Measurements from ENCODE around the gene LIPK. TPM values are rescaled to one million over a fixed set of nuclear protein-coding genes. Genes with fewer than 3 reads are reported as not detected.

Gene LIPK
- total RNA-seq, 1 experiment from 2014 or later: not detected

DNA sequence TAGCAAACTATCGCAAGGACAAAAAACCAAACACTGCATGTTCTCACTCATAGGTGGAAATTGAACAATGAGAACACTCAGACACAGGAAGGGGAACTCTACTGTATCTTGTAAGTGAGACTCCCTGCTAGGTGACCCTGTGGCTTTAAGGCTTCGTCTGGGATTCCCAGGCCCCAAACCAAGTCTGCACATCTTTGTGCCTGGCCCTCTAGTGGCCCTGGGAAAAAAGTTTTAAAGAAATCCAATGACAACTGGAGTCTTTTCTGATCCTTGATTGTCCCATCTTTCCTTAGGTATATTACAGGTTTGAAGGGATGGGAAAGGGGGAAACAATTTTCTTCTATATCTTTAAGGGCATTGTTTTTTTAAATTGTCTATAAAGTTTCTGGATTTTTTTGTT is 85.9 kb downstream of the LIPK start (continued):
- TF ChIP-seq, protein P1, sequence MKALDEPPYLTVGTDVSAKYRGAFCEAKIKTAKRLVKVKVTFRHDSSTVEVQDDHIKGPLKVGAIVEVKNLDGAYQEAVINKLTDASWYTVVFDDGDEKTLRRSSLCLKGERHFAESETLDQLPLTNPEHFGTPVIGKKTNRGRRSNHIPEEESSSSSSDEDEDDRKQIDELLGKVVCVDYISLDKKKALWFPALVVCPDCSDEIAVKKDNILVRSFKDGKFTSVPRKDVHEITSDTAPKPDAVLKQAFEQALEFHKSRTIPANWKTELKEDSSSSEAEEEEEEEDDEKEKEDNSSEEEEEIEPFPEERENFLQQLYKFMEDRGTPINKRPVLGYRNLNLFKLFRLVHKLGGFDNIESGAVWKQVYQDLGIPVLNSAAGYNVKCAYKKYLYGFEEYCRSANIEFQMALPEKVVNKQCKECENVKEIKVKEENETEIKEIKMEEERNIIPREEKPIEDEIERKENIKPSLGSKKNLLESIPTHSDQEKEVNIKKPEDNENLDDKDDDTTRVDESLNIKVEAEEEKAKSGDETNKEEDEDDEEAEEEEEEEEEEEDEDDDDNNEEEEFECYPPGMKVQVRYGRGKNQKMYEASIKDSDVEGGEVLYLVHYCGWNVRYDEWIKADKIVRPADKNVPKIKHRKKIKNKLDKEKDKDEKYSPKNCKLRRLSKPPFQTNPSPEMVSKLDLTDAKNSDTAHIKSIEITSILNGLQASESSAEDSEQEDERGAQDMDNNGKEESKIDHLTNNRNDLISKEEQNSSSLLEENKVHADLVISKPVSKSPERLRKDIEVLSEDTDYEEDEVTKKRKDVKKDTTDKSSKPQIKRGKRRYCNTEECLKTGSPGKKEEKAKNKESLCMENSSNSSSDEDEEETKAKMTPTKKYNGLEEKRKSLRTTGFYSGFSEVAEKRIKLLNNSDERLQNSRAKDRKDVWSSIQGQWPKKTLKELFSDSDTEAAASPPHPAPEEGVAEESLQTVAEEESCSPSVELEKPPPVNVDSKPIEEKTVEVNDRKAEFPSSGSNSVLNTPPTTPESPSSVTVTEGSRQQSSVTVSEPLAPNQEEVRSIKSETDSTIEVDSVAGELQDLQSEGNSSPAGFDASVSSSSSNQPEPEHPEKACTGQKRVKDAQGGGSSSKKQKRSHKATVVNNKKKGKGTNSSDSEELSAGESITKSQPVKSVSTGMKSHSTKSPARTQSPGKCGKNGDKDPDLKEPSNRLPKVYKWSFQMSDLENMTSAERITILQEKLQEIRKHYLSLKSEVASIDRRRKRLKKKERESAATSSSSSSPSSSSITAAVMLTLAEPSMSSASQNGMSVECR (CRISPR knock-in tag; IDR thresholded peaks at IDR 0.05; ENCODE audit: borderline replicate concordance): no peak
- no peak for TF ChIP-seq CREB1 (CRISPR knock-in tag; IDR thresholded peaks at IDR 0.05)
- no peak for TF ChIP-seq CREM (CRISPR knock-in tag; IDR thresholded peaks at IDR 0.05)
- TF ChIP-seq, protein P2, sequence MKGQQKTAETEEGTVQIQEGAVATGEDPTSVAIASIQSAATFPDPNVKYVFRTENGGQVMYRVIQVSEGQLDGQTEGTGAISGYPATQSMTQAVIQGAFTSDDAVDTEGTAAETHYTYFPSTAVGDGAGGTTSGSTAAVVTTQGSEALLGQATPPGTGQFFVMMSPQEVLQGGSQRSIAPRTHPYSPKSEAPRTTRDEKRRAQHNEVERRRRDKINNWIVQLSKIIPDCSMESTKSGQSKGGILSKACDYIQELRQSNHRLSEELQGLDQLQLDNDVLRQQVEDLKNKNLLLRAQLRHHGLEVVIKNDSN (CRISPR knock-in tag; IDR thresholded peaks at IDR 0.05): no peak

DNA sequence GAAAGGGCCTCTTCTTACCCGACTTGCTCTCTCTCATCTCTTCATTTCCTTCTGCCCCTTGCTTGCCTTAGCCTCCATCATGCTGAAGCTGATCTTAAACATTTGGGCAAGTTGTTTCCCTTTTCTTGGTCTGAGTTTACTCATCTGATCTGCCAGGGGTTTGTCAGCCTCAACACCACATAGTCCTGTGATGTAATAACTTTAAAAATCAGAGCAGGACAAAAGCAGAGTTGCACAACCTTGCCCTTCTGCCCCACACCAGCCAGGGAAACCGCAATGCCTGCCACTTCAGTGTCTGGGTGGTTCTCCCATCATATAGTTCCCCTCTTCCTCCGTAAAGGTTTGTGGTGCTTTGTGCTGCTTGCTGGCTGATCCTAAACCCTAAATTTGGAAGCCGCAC is 86.6 kb downstream of the LIPK start:
- TF ChIP-seq, protein P3, sequence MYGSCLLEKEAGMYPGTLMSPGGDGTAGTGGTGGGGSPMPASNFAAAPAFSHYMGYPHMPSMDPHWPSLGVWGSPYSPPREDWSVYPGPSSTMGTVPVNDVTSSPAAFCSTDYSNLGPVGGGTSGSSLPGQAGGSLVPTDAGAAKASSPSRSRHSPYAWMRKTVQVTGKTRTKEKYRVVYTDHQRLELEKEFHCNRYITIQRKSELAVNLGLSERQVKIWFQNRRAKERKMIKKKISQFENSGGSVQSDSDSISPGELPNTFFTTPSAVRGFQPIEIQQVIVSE (CRISPR knock-in tag; IDR thresholded peaks at IDR 0.05; ENCODE audit: borderline replicate concordance): no peak
- TF ChIP-seq TP53 (CRISPR knock-in tag; IDR thresholded peaks at IDR 0.05) (no peak), SMAD4 (CRISPR knock-in tag; IDR thresholded peaks at IDR 0.05) (no peak)
- peaks cover 6% of the 10 kb centered on the region; the same call in 1 of the 2 replicates for H3K4me1 Mint-ChIP-seq
- DNase-seq (ENCODE audit: low spot score): no peak
- ATAC-seq: no peak
- POLR2A ChIA-PET: no interaction called here
- no peak overlapping the region for H3K27ac Mint-ChIP-seq
- 0 out of 2 replicates have a peak, but pooled peaks cover under 1% of the 10 kb centered on the region for H3K27me3 Mint-ChIP-seq (ENCODE audit: low read depth)
- H3K4me3 Mint-ChIP-seq: no peak overlapping the region
- 0 out of 2 replicates have a peak, but pooled peaks cover 4% of the 10 kb centered on the region for H3K9me3 Mint-ChIP-seq
- no peaks in the 10 kb centered on the region for H3K36me3 Mint-ChIP-seq
- CTCF ChIA-PET: interaction anchor here (1.2 kb wide), 1 partner anchor 64 kb away, joined by 8 read pairs; no protein-coding TSS in a partner anchor

DNA sequence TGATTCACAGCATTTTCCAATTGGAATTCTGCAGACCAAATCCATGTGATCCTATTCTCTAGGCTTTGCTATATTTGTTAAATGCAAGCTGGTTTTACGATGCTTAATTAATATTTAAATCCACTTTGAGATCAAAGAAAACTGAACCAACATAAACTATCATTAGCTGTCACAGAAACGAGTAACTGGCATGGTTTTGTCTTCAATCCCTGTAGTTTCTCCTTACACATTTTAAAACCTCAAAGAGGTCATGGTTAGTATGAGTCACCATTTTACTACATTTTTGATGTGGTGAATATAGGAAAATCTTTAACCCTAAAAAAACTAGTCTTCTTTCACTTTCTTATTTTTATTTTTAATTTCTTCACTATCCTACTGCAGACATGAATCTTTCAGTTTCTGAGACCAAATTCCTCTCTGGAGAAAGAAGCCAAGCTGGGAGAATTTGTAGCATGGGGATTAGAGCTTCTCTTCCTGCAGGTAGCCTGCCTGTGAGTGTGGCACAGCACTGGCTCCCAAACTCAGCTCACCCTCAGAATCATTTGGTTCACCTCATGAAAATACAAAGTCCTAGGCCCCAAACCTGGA is 87.8 kb downstream of the LIPK start:
- TF ChIP-seq, protein P4, sequence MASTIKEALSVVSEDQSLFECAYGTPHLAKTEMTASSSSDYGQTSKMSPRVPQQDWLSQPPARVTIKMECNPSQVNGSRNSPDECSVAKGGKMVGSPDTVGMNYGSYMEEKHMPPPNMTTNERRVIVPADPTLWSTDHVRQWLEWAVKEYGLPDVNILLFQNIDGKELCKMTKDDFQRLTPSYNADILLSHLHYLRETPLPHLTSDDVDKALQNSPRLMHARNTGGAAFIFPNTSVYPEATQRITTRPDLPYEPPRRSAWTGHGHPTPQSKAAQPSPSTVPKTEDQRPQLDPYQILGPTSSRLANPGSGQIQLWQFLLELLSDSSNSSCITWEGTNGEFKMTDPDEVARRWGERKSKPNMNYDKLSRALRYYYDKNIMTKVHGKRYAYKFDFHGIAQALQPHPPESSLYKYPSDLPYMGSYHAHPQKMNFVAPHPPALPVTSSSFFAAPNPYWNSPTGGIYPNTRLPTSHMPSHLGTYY (CRISPR knock-in tag; IDR thresholded peaks at IDR 0.05): no peak
- no peak for TF ChIP-seq GABPB1 (CRISPR knock-in tag; IDR thresholded peaks at IDR 0.05)
- peaks cover 5% of the 10 kb centered on the region; the same call in 1 of the 2 replicates for H3K27me3 Mint-ChIP-seq (ENCODE audit: low read depth)
- no peak overlapping the region for H3K27ac Mint-ChIP-seq
- H3K9me3 Mint-ChIP-seq: 0 out of 2 replicates have a peak, but pooled peaks cover 4% of the 10 kb centered on the region
- ATAC-seq (no peak), DNase-seq (ENCODE audit: low spot score) (no peak)
- H3K4me1 Mint-ChIP-seq: peaks cover 6% of the 10 kb centered on the region; the same call in 1 of the 2 replicates
- CTCF ChIA-PET: interaction anchor here (1.0 to 3.4 kb wide), 3 partner anchors 66 to 211 kb away, joined by 3 to 18 read pairs (median 4); partner anchors contain the start of gene RNLS
- H3K4me3 Mint-ChIP-seq: no peak overlapping the region
- POLR2A ChIA-PET: no interaction called here
- H3K36me3 Mint-ChIP-seq: no peaks in the 10 kb centered on the region

DNA sequence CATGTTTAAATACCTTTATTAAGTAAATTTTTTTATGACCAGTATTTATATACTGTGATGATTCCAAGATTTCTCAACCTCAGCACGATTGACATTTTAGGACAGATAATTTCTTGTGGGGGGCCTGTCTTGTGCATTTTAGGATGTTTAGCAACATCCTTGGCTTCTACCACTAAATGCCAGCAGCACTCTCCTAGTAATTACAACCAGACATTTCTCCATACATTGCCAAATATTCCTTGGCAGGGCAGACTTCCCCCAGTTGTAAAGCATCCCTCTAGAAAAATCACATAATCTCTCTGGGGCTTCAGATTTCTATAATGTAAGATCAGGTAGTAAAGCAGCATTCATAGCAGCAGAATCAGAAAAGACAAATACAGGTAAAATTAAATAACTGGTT is 88.7 kb downstream of the LIPK start:
- no peak overlapping the region for H3K27ac Mint-ChIP-seq
- ATAC-seq (no peak), DNase-seq (ENCODE audit: low spot score) (no peak)
- TF ChIP-seq, protein P5, sequence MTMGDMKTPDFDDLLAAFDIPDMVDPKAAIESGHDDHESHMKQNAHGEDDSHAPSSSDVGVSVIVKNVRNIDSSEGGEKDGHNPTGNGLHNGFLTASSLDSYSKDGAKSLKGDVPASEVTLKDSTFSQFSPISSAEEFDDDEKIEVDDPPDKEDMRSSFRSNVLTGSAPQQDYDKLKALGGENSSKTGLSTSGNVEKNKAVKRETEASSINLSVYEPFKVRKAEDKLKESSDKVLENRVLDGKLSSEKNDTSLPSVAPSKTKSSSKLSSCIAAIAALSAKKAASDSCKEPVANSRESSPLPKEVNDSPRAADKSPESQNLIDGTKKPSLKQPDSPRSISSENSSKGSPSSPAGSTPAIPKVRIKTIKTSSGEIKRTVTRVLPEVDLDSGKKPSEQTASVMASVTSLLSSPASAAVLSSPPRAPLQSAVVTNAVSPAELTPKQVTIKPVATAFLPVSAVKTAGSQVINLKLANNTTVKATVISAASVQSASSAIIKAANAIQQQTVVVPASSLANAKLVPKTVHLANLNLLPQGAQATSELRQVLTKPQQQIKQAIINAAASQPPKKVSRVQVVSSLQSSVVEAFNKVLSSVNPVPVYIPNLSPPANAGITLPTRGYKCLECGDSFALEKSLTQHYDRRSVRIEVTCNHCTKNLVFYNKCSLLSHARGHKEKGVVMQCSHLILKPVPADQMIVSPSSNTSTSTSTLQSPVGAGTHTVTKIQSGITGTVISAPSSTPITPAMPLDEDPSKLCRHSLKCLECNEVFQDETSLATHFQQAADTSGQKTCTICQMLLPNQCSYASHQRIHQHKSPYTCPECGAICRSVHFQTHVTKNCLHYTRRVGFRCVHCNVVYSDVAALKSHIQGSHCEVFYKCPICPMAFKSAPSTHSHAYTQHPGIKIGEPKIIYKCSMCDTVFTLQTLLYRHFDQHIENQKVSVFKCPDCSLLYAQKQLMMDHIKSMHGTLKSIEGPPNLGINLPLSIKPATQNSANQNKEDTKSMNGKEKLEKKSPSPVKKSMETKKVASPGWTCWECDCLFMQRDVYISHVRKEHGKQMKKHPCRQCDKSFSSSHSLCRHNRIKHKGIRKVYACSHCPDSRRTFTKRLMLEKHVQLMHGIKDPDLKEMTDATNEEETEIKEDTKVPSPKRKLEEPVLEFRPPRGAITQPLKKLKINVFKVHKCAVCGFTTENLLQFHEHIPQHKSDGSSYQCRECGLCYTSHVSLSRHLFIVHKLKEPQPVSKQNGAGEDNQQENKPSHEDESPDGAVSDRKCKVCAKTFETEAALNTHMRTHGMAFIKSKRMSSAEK (CRISPR knock-in tag; IDR thresholded peaks at IDR 0.05; ENCODE audit: borderline replicate concordance): no peak
- TF ChIP-seq KAT7 (CRISPR knock-in tag; IDR thresholded peaks at IDR 0.05; ENCODE audit: borderline replicate concordance): no peak
- H3K4me3 Mint-ChIP-seq: no peak overlapping the region
- H3K36me3 Mint-ChIP-seq: no peaks in the 10 kb centered on the region
- H3K9me3 Mint-ChIP-seq: no peaks in the 10 kb centered on the region
- CTCF ChIA-PET: interaction anchor here (1.0 to 3.4 kb wide), 2 partner anchors 66 to 68 kb away, joined by 4 to 18 read pairs; no protein-coding TSS in a partner anchor
- H3K4me1 Mint-ChIP-seq: 0 out of 2 replicates have a peak, but pooled peaks cover 2% of the 10 kb centered on the region
- POLR2A ChIA-PET: no interaction called here
- H3K27me3 Mint-ChIP-seq (ENCODE audit: low read depth): peaks cover 5% of the 10 kb centered on the region; the same call in 1 of the 2 replicates
